Measurements from ENCODE around the gene COPG1. TPM values are rescaled to one million over a fixed set of nuclear protein-coding genes. Genes with fewer than 3 reads are reported as not detected.
A peak's percentile ranks its signal among the peaks of the same experiment; 100 is the strongest.

COPG1 gene
- total RNA-seq, 4 donors from 2014 or later, result 77.1 to 95.3 (median 88.6) TPM

GRCh38 chr3:129256270-129256669 lies 6.9 kb downstream of the COPG1 start:
- H3K9me3 ChIP-seq, result no peaks in the 10 kb centered on the region
- 88% methylated on average over 6 of the region's 6 CpGs for WGBS
- TF ChIP-seq CTCF (IDR thresholded peaks at IDR 0.05) (no peak), POLR2AphosphoS5 (IDR thresholded peaks at IDR 0.05) (no peak), POLR2A (IDR thresholded peaks at IDR 0.05) (no peak), EP300 (IDR thresholded peaks at IDR 0.05) (no peak)
- H3K27ac ChIP-seq, result no peak overlapping the region
- peaks cover 11% of the 10 kb centered on the region for H3K4me1 ChIP-seq
- DNase-seq (ENCODE audit: low spot score in 2 of 2), result no peak
- H3K27me3 ChIP-seq, result no peaks in the 10 kb centered on the region
- H3K4me3 ChIP-seq, result no peak overlapping the region
- peaks cover 92% of the 10 kb centered on the region for H3K36me3 ChIP-seq

- no peak for TF ChIP-seq CTCF (IDR thresholded peaks at IDR 0.05)
- no peak for TF ChIP-seq EP300 (IDR thresholded peaks at IDR 0.05)
- no peak for TF ChIP-seq POLR2A (IDR thresholded peaks at IDR 0.05)
- TF ChIP-seq POLR2AphosphoS5 (IDR thresholded peaks at IDR 0.05), result no peak
- no peaks in the 10 kb centered on the region for H3K4me1 ChIP-seq
- peaks cover 99% of the 10 kb centered on the region for H3K36me3 ChIP-seq
- no peak overlapping the region for H3K27ac ChIP-seq
- H3K27me3 ChIP-seq, result no peaks in the 10 kb centered on the region
- no peak for DNase-seq (ENCODE audit: low spot score in 2 of 2)
- 91% methylated on average over 11 of the region's 11 CpGs for WGBS
- no peaks in the 10 kb centered on the region for H3K9me3 ChIP-seq
- H3K4me3 ChIP-seq, result no peak overlapping the region
These were observed 8.2 kb downstream of the COPG1 start for GRCh38 chr3:129257609-129258008.

- Histone ChIP-seq H3K4me1 (no peaks in the 10 kb centered on the region), H3K27me3 (no peaks in the 10 kb centered on the region), H3K9me3 (no peaks in the 10 kb centered on the region), H3K27ac (no peak overlapping the region), H3K4me3 (no peak overlapping the region), H3K36me3 (peaks cover 99% of the 10 kb centered on the region)
- WGBS, result 83% methylated on average over 6 of the region's 7 CpGs
- DNase-seq (ENCODE audit: low spot score in 2 of 2), result peak in 1 of 2 donors; percentile 26
- TF ChIP-seq EP300 (IDR thresholded peaks at IDR 0.05) (no peak), POLR2A (IDR thresholded peaks at IDR 0.05) (no peak), POLR2AphosphoS5 (IDR thresholded peaks at IDR 0.05) (no peak), CTCF (IDR thresholded peaks at IDR 0.05) (no peak)
These were observed 10.4 kb downstream of the COPG1 start for GRCh38 chr3:129259612-129260477.

- Histone ChIP-seq H3K27me3 (no peaks in the 10 kb centered on the region), H3K36me3 (peaks cover 99% of the 10 kb centered on the region), H3K4me3 (no peak overlapping the region), H3K27ac (no peak overlapping the region), H3K9me3 (no peaks in the 10 kb centered on the region), H3K4me1 (no peaks in the 10 kb centered on the region)
- TF ChIP-seq EP300 (IDR thresholded peaks at IDR 0.05) (no peak), POLR2A (IDR thresholded peaks at IDR 0.05) (no peak), CTCF (IDR thresholded peaks at IDR 0.05) (no peak), POLR2AphosphoS5 (IDR thresholded peaks at IDR 0.05) (no peak)
- WGBS, result 97% methylated on average over 4 of the region's 11 CpGs
- peak in 1 of 2 donors; percentile 30 for DNase-seq (ENCODE audit: low spot score in 2 of 2)
These were observed 11.2 kb downstream of the COPG1 start for GRCh38 chr3:129260606-129261005.

- H3K27ac ChIP-seq, result no peak overlapping the region
- no peaks in the 10 kb centered on the region for H3K9me3 ChIP-seq
- H3K36me3 ChIP-seq, result peaks cover 99% of the 10 kb centered on the region
- WGBS, result 91% methylated on average over 3 of the region's 3 CpGs
- no peaks in the 10 kb centered on the region for H3K27me3 ChIP-seq
- H3K4me3 ChIP-seq, result no peak overlapping the region
- no peak for TF ChIP-seq POLR2AphosphoS5 (IDR thresholded peaks at IDR 0.05)
- TF ChIP-seq EP300 (IDR thresholded peaks at IDR 0.05), result no peak
- no peak for TF ChIP-seq CTCF (IDR thresholded peaks at IDR 0.05)
- no peak for TF ChIP-seq POLR2A (IDR thresholded peaks at IDR 0.05)
- peak in 1 of 2 donors; percentile 5 for DNase-seq (ENCODE audit: low spot score in 2 of 2)
- H3K4me1 ChIP-seq, result no peaks in the 10 kb centered on the region
These were observed 12.5 kb downstream of the COPG1 start for GRCh38 chr3:129261894-129262293.
